T-helper 22 cell (primary cell): ENCODE results near the gene ACP5.
"Not testable (repeated sequence)": the region's sequence is repeated elsewhere in the genome, so short reads cannot be mapped to it uniquely, and the experiment has no call there.

Experiments used
- DNase-seq: peaks from one replicate; pipeline ENCODE4 v3.0.0-alpha.2; 2020; ENCODE audit warnings: low read depth

ACP5 gene

DNA sequence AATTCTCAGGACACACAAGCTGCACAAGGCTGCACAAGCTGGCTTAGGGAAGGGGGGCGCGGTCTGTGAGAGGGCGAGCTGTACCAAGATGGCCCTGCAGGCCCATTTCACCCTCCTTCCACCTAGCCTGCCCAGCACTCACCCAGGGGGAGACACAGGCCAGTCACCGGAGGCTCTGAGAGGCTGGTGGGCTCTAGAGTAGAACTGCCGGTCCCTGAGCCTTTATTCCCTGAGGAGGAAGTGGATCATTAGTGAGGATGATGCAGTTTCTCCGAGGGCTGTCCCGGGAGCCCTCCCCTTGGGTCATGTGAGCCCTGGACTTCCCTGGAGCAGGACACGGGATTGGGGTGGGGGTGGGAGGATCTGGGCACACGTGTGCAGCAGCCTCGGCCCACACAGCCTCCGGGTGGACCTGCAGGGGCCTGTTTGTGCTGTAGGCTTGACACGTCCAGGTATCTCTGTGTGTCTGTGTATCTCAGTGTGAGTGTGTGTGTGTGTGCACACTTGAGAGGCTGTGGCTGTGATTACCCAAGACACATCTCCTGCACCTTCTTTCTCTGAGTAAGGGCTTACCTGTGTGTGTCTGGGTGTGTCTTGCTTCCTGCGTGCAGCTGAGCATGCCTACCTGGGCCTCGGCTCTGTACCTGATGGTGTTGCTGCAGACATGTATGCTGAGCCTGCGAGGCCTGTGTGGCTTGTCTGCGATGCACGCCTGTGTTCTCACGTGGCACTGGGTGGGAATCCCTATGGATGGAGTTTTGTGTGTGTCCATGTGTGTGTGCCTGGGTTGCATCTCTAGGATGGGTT, at the start of gene ACP5:
Gene ACP5 (minus strand): TSS at position 195 of the 807 bp plus-strand sequence. CDS start 328 bp downstream, outside the sequence.
- no peak for DNase-seq

- DNase-seq = no peak
Measured at GRCh38 chr19:11626252-11626651, 48.8 kb upstream of the ACP5 start.

- DNase-seq = no peak
Measured at GRCh38 chr19:11624069-11624463, 46.6 kb upstream of the ACP5 start.

DNA sequence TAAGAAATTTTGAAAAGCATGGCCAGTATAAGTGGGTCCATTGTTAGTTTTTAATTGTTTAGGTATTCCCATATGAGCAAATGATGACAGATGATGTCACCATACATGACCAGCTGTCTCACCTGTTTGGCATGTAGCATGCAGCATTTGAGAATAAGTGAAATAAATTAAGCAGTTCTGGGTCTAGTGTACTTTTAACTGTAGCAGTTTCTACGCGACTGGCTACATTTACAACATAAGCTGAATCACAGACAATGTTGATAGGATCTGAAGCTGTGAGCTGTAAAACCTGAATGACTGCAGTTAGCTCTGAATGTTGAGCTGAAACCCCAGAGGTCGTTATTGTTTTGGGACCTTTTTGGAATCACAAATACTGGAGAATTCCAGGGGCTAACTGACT, 45.0 kb upstream of the ACP5 start:
- DNase-seq = not testable (repeated sequence)

DNA sequence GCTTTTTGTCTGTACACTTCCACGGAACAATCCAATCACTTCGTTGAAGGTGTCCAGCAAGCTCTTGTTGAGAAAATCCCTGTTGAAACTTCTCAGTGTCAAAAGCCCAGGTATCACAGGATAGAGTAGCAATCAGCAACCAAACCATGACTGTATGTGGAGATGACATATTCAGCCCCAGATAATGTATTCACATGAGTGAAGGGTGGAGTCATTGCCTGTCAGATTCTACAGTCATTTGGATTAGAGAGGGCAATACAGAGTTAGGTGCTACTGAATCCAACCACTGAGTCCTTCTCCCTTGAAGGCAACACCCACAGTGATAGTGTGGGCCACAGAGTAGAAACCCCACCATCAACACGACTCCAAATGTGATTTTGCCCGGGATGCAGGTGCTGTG, 43.1 kb upstream of the ACP5 start:
- DNase-seq = no peak

- DNase-seq = no peak
Measured at GRCh38 chr19:11617180-11618062, 40.0 kb upstream of the ACP5 start.

- DNase-seq = no peak
Measured at GRCh38 chr19:11612816-11613511, 35.5 kb upstream of the ACP5 start.

DNA sequence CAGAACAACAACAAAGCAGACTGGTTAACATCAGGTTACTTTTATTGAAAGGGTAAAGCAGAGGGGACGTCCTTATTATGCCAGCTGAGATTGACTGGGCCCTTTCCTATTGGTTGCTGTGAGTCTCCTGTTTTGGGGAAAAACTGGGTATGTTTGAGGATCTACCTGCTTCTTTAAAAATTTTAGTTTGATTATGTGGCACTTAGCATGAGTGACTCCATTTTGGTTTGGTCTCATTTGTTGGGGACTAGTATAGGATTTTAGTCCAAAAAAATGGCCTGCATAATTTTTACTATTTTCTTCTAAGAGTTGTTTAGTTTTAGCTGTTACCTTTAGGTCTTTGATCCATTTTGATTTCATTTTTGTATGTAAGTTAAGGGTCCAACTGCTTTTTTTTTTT, 34.3 kb upstream of the ACP5 start:
- DNase-seq = no peak

GRCh38 chr19:11606484-11606883, 29.0 kb upstream of the ACP5 start:
- no peak for DNase-seq

GRCh38 chr19:11599704-11600103, 22.3 kb upstream of the ACP5 start:
- not testable (repeated sequence) for DNase-seq

- DNase-seq = no peak
Measured at GRCh38 chr19:11598746-11599145, 21.3 kb upstream of the ACP5 start.

DNA sequence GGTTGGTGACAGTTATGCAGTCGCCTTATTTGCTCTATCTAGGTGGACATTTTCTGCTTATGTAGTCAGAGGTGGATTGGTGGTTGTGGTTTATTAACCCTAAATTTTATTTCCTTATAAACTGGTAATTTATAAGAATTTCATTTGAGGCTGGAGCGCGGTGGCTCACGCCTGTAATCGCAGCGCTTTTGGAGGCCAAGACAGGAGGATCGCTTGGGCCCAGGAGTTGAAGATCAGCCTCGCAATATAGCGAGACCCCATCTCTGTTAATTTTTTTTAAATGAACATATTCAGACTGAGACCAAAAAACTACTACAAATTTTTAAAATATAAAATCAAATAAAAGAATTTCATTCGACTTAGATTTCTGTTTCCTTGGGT, 20.6 kb upstream of the ACP5 start:
- DNase-seq = no peak

- peak; percentile 94 for DNase-seq
Measured at GRCh38 chr19:11597202-11598102, 20.0 kb upstream of the ACP5 start, which contains the start of gene ZNF627. ZNF627 (plus strand) TSS chr19:11597483; CDS start chr19:11597628, 145 bp downstream.

GRCh38 chr19:11596156-11596555, 18.7 kb upstream of the ACP5 start:
- no peak for DNase-seq

- DNase-seq = no peak
Measured at GRCh38 chr19:11594084-11594483, 16.6 kb upstream of the ACP5 start.

GRCh38 chr19:11587975-11588631, 10.7 kb upstream of the ACP5 start:
- no peak for DNase-seq

DNA sequence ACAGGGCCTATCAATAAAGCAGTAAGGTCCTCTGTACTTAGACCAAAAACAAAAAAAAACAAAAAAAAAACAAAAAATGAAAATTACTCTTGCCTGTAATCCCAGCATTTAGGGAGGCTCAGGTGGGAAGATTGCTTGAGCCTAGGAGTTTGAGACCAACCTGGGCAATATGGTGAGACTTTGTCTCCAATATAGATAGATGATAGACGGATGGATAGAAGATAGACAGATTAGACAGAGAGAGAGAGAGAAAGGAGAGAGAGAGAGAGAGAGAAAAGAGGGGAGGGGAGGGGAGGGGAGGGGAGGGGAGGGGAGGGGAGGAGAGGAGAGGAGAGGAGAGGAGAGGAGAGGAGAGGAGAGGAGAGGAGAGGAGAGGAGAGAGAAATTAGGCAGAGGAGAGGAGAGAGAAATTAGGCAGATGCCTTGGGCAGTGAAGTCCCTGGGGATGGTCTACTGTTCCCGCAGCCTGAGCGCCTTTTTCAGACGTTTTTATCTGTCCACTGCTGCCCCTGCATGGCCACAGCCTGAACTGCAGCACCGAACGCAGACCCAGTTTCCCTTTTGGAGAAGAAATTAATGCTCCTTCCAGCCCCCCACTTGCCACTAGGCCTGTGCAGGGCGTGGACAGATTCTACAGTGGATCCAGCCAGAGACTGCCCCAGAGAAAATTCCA, 10.0 kb upstream of the ACP5 start:
- peak; percentile 44 for DNase-seq

GRCh38 chr19:11586331-11586730, 8.9 kb upstream of the ACP5 start:
- DNase-seq = no peak

DNA sequence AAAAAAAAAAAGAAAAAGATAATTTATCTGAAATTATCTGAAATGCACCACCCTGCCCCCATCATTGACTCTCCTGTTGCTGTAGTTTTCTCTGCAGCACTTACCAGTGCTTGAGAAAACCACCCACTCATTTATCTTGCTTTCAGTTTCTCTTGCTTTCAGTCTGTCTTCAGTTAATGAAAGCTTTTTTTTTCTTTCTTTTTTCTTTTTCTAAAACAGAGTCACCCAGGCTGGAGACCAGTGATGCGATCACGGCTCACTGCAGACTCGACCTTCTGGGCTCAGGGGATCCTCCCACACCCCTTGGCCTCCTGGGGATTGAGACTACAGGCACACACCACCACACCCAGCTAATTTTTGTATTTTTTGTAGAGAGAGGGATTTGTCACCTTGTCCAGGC, 4.3 kb upstream of the ACP5 start:
- DNase-seq = no peak

DNA sequence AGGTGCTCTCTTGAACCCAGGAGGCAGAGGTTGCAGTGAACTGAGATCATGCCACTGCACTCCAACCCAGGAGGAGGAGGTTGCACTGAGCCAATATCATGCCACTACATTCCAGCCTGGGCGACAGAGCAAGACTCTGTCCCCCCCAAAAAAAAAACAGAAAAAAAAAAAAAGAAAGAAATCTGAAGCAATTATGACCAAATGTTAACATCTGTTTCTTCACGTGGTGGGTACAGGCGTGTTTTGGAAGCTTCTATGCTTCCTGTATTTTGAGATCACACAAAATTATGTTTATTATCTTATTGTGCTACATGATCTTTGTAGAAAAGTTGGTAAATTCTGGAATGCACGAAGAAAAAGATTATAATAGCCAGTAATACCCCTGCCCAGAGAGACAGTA, 2.7 kb upstream of the ACP5 start:
- DNase-seq = no peak
